Esophagus mucosa (tissue), 1 donor: ENCODE data around the gene RPS18. TPM values are rescaled to one million over a fixed set of nuclear protein-coding genes. Genes with fewer than 3 reads are reported as not detected.
"Not testable (repeated sequence)": the region's sequence is repeated elsewhere in the genome, so short reads cannot be mapped to it uniquely, and the experiment has no call there.

Source experiments
- ATAC-seq: fragments of 200-7000 bp; cut with Tn5 transposase; one replicate; pipeline ENCODE4 v1.9.1; 2020
- total RNA-seq: library from RNA; stranded (reverse); gene quantifications from one replicate; pipeline ENCODE4 v1.2.4, GENCODE V29; 2023
- donor health status: DM: yes; HTN: yes; CAD: no.

RPS18 gene
- total RNA-seq, 1 donor from 2014 or later, result 3,499 TPM

DNA sequence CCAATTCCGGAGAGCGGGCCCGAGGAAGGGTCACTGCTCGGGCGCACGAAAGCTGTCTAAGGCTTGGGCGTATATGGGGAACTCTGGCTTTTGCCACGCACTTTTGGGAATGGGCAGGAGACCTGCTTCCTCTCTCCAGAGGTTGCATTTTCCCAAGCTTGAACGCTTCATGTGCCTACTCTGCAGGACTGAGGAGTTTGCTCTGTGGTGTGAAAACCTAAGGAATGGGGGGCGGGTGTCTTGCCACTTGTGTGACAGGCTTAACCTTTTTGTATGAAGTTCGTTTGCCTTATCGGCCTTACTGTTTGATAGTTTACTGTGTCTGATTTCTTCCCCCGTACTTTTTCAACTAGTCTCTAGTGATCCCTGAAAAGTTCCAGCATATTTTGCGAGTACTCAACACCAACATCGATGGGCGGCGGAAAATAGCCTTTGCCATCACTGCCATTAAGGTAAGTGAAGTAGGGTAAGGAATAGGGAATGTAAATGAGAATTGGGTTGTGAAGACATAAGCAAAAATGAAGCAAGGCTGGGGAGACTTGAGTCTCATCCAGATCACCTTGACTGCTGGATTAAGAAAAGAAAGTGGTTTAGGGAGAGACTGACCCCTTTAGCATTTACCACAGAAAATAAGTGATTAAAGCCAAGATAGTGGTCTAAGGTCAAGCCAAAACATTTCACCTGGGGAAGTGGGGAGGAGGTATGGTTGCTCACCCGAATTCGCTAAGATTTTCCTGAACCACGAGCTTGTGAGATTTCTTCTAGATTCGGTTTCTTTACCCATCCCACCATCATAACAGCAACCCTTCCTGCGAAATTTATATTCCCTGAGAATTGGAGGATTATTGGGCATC, 627 bp downstream of the RPS18 start:
- peak; percentile 1 for ATAC-seq

DNA sequence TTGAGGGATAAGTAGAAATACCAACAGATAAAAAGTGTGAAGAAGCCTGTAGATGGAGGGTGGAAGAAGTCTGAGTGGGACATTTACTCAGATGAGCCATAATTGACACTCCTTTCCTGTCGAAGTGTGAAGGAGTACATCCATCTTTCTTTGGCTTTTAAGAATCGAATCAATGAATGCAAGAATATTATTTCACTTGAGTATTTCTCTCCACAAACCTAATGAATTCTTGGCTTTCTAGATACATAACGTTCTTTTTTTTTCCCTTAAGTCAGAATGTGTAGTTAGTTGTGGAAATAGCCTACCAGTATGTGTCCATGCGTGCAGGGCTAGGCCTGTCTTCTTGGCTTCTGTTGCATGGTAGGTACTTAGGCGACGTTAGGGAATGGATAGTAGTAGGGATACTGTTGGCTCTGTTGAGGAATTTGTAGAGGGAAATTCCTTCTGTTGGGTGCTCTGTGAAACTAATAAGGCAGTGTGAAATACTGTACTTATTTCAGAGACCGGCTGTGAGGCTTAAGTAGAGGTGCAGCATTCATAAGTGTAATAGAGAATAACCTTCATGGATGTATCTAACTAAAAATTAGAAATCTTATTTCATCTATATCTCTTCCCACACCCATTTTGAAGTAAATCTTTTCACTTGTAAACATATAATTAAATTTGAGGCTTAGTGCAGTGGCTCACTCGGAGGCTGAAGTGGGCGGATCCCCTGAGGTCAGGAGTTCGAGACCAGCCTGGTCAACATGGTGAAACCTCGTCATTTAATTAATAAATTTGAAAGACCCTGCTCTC, 1.5 kb downstream of the RPS18 start:
- ATAC-seq, result no peak

DNA sequence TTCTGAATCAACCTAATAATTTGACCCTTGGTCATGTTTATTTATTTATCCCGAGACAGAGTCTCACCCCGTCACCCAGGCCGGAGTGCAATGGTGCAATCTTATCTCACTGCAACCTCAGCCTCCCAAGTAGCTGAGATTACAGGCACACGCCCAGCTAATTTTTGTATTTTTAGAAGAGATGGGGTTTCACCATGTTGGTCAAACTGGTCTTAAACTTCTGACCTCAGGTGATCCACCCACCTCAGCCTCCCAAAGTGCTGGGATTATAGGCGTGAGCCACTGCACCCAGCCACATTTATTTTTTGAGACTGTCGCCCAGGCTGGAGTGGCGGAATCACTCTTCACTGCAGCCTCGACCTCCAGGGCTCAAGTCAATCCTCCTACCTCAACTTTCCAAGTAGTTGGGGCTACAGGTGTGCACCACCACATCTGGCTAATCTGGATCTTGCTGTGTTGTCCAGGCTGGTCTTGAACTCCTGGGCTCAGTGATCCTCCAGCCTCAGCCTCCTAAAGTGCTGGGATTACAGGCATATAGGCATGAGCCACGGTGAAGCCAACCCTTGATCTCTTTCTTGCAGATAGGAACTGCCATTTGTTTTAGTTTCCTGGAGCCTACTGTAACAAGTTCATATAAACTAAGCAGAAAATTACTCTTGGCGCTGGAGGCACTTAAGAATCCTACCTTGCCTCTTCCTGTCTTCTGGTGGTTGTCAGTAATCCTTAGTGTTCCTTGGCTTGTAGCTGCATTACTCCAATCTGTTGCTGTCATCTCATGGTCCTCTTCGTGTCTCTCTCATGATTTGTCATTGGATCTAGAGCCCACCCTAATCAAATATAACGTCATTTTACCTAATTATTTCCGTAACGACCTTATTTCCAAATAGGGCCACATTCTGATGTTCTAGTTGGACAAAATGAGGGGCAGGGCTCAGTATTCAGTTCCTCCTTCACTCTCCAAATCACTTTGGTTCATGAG, 2.3 kb downstream of the RPS18 start:
- no peak for ATAC-seq

DNA sequence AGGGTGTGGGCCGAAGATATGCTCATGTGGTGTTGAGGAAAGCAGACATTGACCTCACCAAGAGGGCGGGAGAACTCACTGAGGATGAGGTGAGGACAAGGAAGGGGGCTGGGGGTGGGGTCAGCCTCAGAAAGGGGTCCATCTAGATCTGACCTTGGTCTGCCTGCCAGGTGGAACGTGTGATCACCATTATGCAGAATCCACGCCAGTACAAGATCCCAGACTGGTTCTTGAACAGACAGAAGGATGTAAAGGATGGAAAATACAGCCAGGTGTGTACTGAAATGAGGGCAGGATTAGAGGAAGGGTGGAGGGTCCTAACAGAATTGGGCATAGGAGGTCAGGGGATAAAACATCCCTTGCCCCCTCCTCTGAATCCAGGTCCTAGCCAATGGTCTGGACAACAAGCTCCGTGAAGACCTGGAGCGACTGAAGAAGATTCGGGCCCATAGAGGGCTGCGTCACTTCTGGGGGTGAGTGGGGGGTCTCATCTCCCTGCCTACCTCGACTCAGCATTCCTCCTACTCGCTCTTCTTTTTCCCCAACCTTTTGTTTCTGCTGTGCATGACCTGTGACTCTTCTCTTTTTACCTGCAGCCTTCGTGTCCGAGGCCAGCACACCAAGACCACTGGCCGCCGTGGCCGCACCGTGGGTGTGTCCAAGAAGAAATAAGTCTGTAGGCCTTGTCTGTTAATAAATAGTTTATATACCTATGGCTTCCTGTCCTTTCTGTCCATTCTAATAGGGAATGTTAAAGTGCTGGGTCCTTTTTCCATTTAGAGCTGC, 4.1 kb downstream of the RPS18 start:
- ATAC-seq, result not testable (repeated sequence)

DNA sequence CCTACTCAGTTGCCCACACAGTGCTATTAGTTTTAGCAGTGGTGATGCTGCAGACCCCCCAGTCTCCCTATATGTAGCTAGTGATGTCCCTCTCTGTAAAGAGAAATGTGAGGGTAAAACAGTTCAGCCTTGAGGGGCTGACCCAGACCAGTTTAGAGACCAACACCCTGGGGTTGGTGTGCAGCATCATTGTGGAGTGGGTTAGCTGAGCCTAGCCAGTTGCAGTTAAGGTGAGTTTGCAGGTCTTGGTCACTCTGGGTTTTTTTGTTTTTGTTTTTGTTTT, 4.6 kb downstream of the RPS18 start:
- ATAC-seq, result no peak

DNA sequence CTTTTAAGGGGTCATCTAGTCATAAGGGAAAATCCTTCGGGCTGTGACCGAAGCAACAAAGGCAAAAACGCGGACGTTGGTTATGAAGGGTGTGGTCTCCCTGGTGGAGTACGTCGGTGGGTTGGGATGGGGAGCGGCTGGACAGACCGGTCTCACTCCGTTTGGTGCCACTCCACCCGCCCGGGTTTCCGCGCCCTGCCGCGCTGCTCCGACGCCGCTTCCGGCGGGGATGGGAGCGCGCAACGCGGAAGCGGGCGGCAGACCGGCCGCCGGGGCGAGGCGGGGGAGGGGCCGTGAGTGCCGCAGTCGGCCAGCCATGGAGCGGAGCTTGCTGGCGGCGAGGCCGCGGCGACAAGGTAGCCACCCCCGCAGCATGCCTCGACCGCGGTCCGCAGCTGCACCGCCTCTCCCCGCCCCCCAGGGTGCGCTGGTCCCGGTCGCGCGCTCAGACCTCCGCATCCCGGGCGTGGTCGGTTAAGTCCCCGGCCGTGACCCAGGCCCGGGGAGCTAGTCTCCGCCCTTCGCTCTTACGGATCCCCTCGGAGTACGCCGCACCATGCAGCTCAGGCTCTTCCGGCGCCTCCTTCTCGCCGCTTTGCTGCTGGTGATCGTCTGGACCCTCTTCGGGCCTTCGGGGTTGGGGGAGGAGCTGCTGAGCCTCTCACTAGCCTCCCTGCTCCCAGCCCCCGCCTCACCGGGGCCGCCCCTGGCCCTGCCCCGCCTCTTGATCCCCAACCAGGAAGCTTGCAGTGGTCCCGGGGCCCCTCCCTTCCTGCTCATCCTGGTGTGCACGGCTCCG, 5.2 kb downstream of the RPS18 start, which contains the start of gene B3GALT4:
Gene B3GALT4, plus strand, starts transcription at position 260 of the 799 bp plus-strand sequence. Its CDS starts 297 bp downstream, at position 557.
- peak; percentile 85 for ATAC-seq

DNA sequence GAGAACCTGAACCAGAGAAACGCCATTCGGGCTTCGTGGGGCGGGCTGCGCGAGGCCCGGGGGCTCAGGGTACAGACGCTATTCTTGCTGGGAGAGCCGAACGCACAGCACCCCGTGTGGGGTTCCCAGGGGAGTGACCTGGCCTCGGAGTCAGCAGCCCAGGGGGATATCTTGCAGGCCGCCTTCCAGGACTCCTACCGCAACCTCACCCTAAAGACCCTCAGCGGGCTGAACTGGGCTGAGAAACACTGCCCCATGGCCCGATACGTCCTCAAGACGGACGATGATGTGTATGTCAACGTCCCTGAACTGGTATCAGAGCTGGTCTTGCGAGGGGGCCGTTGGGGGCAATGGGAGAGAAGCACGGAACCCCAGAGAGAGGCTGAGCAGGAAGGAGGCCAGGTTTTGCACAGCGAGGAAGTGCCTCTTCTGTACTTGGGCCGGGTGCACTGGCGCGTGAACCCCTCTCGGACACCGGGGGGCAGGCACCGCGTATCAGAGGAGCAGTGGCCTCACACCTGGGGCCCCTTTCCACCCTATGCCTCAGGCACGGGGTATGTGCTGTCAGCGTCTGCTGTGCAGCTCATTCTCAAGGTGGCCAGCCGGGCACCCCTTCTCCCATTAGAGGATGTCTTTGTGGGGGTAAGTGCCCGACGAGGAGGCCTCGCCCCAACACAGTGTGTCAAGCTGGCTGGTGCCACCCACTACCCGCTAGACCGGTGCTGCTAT, 6.0 kb downstream of the RPS18 start:
- ATAC-seq, result peak; percentile 3

DNA sequence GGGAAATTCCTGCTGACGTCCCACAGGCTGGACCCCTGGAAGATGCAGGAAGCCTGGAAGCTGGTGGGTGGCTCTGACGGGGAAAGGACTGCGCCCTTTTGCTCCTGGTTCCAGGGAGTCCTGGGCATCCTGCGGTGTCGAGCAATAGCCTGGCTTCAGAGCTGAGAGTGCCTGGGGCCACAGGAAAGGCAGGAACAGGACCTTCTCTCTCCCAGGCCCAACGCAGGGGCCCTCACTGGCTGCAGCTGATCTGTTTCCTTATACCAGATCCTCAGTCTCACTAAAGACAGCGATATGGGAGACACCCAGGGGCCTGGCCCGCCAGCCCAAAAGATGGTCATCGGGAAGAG, 6.5 kb downstream of the RPS18 start:
- no peak for ATAC-seq

DNA sequence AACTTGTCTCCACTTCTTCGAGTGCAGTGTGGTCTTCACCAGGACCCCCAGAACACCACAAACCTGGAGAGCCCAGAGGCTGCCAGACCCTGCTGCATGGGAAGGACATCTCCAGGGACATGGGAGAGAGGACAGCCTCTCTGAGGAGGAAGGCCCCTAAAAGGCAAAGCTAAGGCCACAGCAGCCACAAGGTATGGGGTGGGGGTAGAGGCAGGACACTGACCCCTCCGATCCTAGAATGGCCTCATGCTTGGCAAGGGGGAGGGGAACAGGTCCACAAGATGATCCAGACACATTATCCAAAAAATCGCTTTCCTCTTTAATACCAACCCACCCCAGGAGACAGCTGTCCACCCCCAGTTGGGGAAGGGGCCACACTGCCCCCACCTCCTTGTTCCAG, 6.9 kb downstream of the RPS18 start:
- ATAC-seq, result no peak

DNA sequence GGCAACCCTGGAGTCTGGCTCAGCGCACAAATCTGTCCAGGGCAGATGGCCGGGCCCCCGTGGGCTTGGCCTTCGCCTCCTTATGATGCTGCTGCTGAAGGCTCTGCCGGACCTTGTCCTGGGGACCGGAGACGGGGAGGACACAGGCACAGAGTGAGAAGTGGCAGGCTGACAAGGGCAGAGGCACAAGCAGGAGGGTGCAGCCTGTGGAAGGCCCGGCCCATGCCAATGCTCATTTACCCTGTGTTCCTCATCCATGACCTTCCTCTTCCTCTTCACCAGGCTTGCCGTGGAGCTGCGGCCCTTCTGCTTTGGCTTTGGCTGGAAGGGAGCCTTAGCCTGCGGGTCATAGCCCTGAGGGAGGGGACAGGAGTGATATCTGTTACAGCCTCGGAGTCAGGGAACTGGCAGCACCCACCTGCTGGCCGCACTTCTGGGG, 7.4 kb downstream of the RPS18 start:
- ATAC-seq, result no peak

DNA sequence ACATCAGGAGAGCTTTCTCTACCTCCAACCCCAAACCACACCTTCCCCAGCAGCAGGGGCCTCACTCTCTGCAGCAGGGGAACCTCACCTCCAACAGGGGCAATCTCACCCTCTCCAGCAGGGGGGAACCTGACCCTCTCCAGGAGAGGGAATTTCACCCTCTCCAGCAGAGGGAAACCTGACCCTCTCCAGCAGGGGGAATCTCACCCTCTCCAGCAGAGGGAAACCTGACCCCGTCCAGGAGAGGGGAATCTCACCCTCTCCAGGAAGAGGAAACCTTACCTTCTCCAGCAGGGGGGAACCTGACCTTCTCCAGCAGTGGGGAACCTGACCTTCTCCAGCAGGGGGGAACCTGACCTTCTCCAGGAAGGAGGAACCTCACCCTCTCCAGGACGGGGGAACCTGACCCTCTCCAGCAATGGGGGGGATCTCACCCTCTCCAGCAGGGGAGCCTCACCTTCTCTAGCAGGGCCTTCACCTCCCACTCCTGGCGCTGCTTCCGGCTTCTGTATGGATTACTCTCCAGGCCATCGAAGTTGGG, 8.2 kb downstream of the RPS18 start:
- peak; percentile 17 for ATAC-seq

DNA sequence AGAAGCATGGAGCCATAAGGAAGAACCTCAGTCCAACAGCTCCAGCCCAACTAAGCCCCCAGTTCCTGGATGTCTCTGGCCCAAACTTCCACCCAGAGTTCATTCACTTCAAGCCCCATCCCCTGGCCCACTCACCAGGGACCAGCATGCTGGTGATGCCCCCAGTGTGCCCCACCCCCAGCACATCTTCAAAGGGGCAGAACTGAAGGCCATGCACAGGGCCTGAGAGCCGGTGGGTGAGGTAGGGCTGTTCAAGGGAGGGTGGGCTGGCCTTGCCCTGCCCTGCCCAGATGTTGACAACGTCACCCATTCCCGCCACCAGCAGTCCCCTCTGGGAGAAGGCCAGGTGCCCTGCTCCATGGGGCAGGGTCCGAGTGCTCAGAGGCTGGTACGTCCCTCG, 8.7 kb downstream of the RPS18 start:
- no peak for ATAC-seq

DNA sequence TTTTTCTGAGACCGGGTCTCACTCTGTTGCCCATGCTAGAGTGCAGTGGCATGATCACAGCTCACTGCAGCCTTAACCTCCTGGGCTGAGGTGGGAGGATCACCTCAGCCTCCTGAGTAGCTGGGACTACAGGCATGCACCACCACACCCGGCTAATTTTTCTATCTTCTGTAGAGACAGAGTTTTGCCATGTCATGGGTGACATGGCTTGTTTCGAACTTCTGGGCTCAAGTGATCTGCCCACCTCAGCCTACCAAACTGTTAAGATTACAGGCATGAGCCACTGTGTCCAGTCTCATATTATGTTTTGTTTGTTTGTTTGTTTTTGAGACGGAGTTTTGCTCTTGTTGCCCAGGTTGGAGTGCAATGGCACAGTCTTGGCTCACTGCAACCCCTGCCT, 13.3 kb downstream of the RPS18 start:
- not testable (repeated sequence) for ATAC-seq

DNA sequence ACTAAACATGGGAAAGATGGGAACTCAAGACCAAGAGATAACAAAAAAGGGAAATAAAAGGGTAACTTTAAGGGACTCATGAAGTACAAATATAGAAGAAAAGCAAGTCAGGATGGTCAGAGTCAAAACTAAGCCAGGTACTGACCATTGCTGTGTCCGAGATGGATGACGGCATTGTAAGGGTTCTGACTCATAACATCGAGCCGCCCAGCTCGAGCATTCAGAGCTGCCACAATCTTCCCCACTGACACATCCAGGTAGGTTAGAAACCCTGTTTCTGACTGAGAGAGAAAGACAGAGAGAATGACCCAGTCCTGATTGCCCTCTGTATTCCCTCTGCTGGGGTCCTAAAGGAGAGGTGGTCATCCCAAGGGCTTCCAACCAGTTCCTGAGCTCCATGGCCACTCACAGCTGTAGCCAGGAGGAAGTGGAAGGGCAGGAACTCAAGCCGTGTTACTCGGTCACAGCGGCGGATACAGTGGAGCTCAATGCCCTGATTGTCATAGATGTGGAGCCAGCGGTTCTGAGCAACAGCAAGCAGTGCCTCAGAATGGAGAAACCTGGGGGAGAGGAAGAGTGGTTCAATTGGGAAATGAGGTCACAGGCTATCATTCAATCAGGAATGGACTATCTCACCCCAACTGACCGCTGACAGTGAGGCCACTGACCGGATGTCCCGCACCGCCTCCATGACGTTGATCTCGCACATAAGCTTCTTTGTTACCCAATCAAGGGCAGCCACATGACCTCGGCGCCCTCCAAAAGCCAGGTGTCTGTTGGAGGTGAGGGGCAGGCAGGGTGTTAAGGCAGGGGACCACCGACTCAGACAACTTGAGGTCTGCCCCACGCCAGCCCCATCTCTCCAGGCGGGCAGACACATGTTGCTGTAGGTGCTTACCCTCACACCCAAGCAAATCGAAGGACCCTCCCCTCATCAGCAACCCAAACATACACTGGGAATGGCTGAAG, 15.4 kb downstream of the RPS18 start:
- no peak for ATAC-seq

DNA sequence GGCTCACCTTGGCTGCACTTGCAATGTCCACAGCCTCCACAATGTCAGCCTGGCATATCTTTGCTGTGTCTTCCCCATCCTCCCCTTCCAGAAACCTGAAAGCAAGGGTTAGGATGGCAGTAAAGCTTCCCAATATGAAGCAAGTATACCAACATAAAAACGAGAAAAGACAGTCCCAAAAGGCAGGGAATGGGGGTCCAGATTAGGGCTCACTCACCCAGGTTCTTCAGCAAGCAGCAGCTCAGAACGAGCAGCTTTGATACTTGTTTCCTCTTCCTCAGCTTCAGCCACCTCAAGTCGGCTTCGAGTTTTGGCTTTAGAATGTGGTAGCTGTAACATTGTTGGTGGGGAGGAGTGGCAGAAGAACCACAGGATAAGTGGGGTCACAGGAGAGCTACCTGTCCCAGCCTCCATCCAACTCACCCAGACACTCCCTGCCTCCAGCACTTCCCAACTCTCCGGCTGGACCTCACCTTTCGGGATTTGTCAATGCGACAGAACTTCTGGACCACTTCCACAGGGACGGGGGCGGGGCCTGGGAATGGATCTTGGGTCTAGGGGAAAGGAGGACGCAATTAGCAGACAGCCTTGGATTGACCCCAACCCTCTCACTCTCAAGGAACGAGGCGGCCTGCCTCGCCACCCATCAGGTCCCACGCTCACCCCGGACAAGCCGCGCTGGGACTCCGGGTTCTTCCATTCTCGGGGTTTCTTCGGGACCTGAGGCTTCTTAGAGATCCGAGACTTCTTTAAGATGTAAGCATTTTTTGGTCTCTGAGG, 16.5 kb downstream of the RPS18 start:
- ATAC-seq, result no peak

DNA sequence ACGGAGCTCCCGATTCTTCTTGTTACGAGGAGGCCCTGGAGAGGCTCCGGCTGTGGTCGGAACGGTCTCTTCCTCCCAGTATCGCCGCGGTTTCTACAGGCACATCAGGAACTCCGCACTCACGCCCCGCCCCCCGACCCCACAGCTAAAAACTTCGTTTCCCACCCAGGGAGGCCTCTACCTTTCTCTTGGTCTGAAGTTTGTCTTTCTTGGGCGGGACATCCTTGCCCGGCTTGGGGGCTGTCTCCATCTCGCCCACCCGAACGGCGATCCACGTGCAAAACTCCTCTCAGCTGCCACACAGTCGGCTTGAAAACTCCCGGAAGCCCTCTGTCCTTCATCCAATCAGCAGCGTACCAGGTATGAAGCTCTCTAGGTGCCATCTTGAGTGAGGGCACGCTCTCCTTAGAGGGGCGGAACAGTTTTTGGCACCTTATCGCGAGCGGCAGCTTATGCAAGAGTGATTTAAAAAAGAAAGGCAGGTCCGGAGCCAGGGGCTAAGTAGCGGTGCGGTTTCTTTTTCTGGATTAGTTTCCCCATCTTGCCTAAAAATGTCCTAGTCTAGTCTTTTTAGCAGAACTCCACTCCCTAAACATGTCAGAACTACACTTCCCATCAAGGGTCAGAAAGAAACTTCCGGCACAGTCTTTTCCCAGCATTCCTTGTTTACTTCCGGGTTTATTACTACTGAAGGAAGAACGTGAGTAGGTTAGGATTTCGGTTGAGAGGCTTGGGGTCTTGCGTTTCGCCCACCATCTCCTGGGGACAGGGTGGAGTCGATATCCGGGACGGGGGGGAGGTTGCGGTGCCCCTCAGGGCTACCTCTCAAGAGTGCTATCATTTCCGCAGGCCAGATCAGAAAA, 17.3 kb downstream of the RPS18 start, which contains the start of the genes PFDN6 and WDR46:
Gene PFDN6, plus strand, starts transcription at position 681 of the 863 bp plus-strand sequence. CDS start 256 bp downstream, outside the sequence.
Gene WDR46, minus strand, starts transcription at position 319 of the 863 bp plus-strand sequence. Its CDS starts 69 bp downstream, at position 250.
- ATAC-seq, result peak; percentile 88
